HG02870 (cell line): ENCODE results near the gene STRBP.

Source experiments
- ATAC-seq: cut with Tn5 transposase; IDR thresholded peaks from one replicate; pipeline ENCODE4 v1.9.1; 2021; ENCODE audit warnings: mild to moderate bottlenecking, moderate library complexity; ENCODE audit not compliant: unreplicated experiment

Gene STRBP

DNA sequence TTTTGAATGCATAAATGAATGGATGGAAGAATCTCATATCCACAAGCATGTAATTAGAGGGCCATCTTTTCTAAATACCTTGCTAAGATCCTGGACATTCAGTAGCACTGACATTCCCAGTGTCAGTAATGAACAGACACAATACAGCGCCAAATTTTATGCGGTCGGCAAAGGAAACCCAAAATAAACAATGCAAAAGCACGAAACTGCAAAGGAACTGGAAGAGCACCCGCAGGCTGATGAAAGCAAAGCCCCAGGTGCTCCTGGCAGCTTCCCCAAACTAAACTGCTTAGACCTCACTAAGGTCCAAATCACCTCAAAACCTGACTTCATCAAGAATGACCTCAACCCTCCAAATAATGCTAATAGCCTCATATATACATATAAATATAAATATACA is 133.0 kb downstream of the STRBP start:
- no peak for ATAC-seq

GRCh38 chr9:123132696-123133095 is 135.7 kb downstream of the STRBP start:
- ATAC-seq, result no peak

DNA sequence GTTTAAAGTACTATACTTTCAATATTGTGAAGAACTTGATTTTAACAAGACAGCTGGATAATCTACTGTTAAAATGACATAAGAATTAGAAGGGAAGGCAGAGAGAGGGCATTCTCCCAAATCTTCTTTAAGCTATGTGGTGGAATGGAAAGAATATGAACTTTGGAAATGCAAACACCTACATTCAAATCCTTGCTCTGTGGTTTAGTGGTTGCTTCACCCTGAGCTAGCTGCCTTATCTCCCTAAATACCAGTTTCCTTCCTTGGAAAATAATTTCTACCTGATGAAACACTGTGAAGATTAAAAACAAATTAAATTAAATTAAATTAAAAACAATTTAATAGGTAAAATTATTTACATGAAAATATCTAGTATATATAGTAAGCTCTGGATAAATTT is 136.4 kb downstream of the STRBP start:
- no peak for ATAC-seq

GRCh38 chr9:123131258-123131657 is 137.1 kb downstream of the STRBP start:
- ATAC-seq, result no peak

- no peak for ATAC-seq
Measured at GRCh38 chr9:123129423-123129822, 139.0 kb downstream of the STRBP start.

GRCh38 chr9:123128591-123128990 is 139.8 kb downstream of the STRBP start:
- no peak for ATAC-seq

GRCh38 chr9:123127512-123128075 is 140.8 kb downstream of the STRBP start:
- ATAC-seq, result no peak

DNA sequence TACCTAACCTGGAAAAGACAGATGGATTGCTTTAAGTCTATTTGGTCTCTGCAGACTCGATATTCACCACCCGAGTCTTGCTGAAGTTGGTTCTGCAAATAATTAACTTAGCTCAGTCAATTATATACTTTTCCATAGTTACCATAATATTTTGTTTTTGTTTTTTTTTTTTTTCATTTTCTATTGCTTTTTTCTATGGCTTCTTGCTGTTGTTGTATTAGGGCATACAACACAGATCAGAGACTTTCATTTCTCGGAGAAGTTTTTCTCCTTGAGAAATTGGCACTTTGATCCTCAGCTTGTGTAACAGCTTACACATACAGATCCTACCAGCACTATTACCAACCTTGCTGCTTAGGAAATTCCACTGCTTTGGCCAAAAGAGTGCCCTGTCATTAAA is 146.9 kb downstream of the STRBP start:
- no peak for ATAC-seq

- no peak for ATAC-seq
Measured at GRCh38 chr9:123120953-123121352, 147.4 kb downstream of the STRBP start.

DNA sequence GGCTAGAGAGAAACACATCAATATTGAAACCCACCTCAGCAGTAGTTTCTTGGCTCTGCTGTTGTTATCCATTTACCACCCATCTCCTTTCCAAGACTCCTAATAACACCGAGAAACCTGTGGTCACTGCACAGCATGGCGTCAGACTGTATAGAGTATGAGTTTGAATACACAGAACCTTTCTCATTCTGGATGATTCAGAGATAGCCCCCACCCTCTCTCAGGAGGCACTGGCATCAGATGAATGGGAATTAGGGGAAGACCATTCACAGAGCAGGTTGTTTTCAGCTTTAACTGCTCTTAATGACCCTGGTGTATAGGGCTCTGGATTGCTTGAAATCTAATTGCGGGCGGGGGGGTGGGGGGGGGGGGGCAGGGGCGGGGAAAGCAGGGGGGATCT is 148.3 kb downstream of the STRBP start:
- ATAC-seq, result no peak

DNA sequence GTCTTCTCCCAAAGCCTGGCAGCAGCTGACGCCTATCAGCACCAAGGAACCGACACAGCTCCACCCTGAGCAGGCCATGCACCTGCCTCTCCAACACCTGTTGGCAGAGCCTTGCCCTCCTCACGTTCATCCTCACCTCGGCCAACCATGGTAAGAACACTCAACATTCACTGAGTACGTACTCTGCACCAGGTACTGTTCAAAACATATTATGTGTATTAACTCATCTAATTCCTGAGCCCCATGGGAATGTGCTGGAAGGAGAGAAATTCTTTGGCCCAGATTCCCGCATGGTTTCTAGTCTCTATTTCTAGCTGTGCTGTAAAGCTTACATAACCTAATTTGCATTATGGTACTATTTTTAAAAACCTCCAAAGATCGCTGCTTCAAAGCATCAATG is 148.8 kb downstream of the STRBP start:
- ATAC-seq, result no peak

DNA sequence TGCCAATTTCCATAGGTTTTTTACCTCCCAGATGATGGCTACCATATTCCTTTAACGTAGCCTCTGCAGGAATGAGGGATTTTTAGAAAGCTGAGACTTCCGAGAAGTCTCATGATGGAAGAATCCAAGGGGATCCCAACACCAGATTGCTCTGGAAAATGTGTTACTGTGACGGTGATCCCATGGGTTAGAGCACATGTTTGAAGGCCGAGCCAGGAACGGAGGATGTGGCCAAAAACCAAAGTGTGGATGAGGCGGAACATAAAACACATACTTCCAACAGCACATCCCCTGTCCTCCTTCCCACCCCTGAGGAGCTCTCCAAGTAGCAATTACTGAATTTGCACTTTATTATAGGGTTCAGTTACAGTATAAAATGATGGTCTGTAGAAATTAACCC is 152.3 kb downstream of the STRBP start:
- no peak for ATAC-seq

DNA sequence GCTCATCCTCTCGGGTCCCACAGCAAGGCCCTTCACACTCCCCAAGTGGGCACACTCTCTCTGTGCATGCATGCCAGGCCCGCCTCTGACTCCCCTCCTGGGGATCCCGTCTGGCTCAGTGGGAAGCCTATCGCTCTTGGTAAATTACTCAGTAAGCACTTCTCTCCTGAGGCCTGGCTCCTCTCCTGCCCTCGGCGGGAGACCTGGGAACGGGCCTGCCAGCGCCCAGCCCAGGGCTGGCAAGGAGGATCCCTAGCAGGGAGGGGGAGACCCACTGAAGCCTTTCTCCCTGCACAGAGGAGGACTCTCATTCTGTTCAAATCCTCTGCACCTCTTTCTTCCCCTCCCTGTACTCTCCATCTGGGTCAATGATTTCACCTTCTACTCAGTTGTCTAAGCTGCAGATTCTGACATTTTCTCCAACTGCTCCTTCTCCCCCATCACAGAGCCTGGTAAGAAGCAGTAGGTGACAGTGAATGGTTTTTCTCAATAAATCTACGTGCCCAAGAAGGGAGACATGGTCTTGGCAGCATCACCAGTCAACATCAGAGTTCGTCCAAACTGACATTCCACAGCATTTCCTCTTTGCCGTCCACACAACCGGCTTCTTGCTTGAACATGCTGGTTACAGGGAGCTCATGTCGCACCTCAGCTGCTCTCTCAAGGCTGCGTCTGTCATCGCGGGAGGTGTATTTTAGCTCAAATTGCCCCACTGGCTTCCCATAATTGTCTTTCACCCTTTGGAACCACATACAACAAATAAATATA is 153.1 kb downstream of the STRBP start:
- no peak for ATAC-seq

DNA sequence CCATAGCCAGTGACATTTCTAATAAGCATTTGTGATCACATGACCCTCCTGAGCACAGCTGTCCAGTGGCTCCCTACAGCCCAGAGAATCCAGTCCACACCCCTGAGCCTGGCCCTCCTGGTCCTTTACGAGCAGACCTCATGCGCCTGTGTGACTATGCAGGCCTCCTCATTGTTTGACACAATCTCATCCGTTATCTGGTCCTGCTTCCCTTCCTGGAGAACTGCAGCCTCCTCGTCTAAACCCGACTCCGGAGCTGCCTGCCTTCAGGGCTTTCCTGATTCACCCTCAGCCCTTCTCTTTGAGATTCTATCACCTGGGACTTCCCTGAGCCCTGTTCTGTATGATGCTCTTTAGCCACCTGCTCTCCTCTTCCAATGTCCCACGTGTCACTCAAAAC is 155.2 kb downstream of the STRBP start:
- ATAC-seq, result no peak

- ATAC-seq, result no peak
Measured at GRCh38 chr9:123112015-123112975, 156.1 kb downstream of the STRBP start.

DNA sequence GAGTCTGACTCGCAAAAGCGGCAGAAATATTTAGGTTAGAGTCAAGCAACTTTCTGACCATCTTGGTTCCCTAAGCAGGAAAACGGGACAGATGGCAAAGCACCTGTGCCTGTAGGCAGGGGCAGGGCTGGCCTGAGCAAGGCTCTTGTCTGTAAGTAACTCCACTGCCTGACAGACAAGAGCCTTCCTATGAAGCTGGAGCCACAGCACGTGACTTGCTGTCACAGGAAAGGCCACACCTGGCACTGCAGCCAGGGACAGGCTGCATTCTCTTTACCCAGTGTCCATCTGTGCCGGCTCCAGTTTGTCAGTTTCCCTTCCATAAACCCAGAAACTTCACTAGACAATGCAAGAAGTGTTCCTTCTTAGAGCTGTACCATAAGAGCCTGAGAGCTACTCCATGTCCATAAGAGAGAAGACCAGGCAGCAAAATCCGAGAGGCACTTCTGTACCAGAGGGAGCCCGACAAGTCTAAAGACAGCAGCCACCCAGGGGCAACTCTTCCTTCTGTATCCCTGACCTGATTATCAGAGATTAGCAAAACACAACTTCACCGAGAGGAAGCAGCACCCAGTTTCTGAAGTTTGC is 156.9 kb downstream of the STRBP start:
- no peak for ATAC-seq

- ATAC-seq, result no peak
Measured at GRCh38 chr9:123109540-123110279, 158.7 kb downstream of the STRBP start.

DNA sequence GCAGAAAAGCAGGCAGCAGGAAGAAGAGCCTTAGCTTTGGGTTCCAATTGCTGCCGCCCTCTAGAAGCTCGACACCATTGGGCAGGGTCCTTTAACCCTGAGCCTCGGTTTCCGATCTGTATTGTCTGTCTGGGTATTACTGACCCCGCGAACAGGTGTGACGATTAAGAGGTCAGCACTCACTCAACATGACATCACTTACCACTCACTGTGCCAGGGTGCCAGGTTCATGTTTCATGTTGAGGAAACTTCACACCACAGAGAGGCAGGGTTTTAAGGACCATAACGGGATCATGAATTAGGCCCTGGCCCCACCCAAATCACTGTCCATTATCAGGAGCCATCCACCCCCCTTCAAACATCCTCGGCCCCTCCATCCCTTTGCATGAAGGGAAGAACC is 159.4 kb downstream of the STRBP start:
- ATAC-seq, result no peak

GRCh38 chr9:123107639-123108285 is 160.6 kb downstream of the STRBP start:
- no peak for ATAC-seq

- no peak for ATAC-seq
Measured at GRCh38 chr9:123105490-123105889, 162.9 kb downstream of the STRBP start.
